H9 (cell line): ENCODE measurements around the gene RFT1. TPM values are rescaled to one million over a fixed set of nuclear protein-coding genes. Genes with fewer than 3 reads are reported as not detected.

Experiments used
- DNase-seq: peaks from one replicate; pipeline ENCODE4 v3.0.0-alpha.2; 2017
- H2AFZ ChIP-seq: one replicate; pipeline ENCODE4 v1.6.1; 2013; ENCODE audit warnings: mild to moderate bottlenecking, low read length, control low read depth, moderate library complexity
- H2AK5ac ChIP-seq: 2 replicates; pipeline ENCODE4 v1.6.1; 2013; ENCODE audit warnings: low read length, control low read depth, mixed read lengths; ENCODE audit not compliant: insufficient read length
- H2BK120ac ChIP-seq: one replicate; pipeline ENCODE4 v1.6.1; 2013; ENCODE audit warnings: low read depth, mild to moderate bottlenecking, low read length, control low read depth, inconsistent platforms; ENCODE audit not compliant: poor library complexity, severe bottlenecking
- H2BK12ac ChIP-seq: 2 replicates; pipeline ENCODE4 v1.6.1; 2013; ENCODE audit warnings: low read length, control low read depth, mixed read lengths, low read depth; ENCODE audit not compliant: insufficient read length
- H2BK15ac ChIP-seq: 2 replicates; pipeline ENCODE4 v1.6.1; 2013; ENCODE audit warnings: low read depth, low read length, control low read depth
- H2BK20ac ChIP-seq: one replicate; pipeline ENCODE4 v1.6.1; 2013; ENCODE audit warnings: low read depth, mild to moderate bottlenecking, low read length, control low read depth, inconsistent platforms; ENCODE audit not compliant: poor library complexity, severe bottlenecking
- H2BK5ac ChIP-seq: 2 replicates; pipeline ENCODE4 v1.6.1; 2013; ENCODE audit warnings: low read length, control low read depth, mixed read lengths; ENCODE audit not compliant: insufficient read length
- H3K14ac ChIP-seq: 2 replicates; pipeline ENCODE4 v1.6.1; 2013; ENCODE audit warnings: low read length, control low read depth; ENCODE audit not compliant: insufficient read depth
- H3K18ac ChIP-seq: 2 replicates; pipeline ENCODE4 v1.6.1; 2013; ENCODE audit warnings: low read depth, mild to moderate bottlenecking, mixed read lengths, low read length, control low read depth; ENCODE audit not compliant: insufficient read length
- H3K23ac ChIP-seq: 2 replicates; pipeline ENCODE4 v1.6.1; 2013; ENCODE audit warnings: low read length, control low read depth, mixed read lengths, low read depth; ENCODE audit not compliant: insufficient read length
- H3K23me2 ChIP-seq: 2 replicates; pipeline ENCODE4 v1.6.1; 2013; ENCODE audit warnings: low read depth, mild to moderate bottlenecking, mixed read lengths, low read length, control low read depth; ENCODE audit not compliant: insufficient read length, poor library complexity, severe bottlenecking
- H3K27ac ChIP-seq: 2 replicates; pipeline ENCODE4 v1.5.1; 2013; ENCODE audit warnings: low read length, control low read depth, mixed read lengths, low read depth; ENCODE audit not compliant: insufficient read length
- H3K27me3 ChIP-seq: 2 replicates; pipeline ENCODE4 v1.6.1; 2013; ENCODE audit warnings: low read length, control low read depth, inconsistent platforms; ENCODE audit not compliant: insufficient read depth
- H3K4ac ChIP-seq: 2 replicates; pipeline ENCODE4 v1.6.1; 2013; ENCODE audit warnings: low read depth, mild to moderate bottlenecking, control low read depth, inconsistent platforms, low read length, moderate library complexity
- H3K4me1 ChIP-seq: 2 replicates; pipeline ENCODE4 v1.6.1; 2013; ENCODE audit warnings: low read length, control low read depth, inconsistent platforms; ENCODE audit not compliant: insufficient read depth
- H3K4me2 ChIP-seq: 2 replicates; pipeline ENCODE4 v1.6.1; 2013; ENCODE audit warnings: low read length, control low read depth, mixed read lengths; ENCODE audit not compliant: insufficient read length, insufficient read depth
- H3K56ac ChIP-seq: 2 replicates; pipeline ENCODE4 v1.6.1; 2013; ENCODE audit warnings: low read depth, mild to moderate bottlenecking, mixed read lengths, low read length, control low read depth; ENCODE audit not compliant: insufficient read length
- H3K79me1 ChIP-seq: 2 replicates; pipeline ENCODE4 v1.6.1; 2013; ENCODE audit warnings: low read depth, mild to moderate bottlenecking, moderate library complexity, low read length, control low read depth, inconsistent platforms; ENCODE audit not compliant: insufficient read depth, poor library complexity, severe bottlenecking
- H3K79me2 ChIP-seq: 2 replicates; pipeline ENCODE4 v1.6.1; 2013; ENCODE audit warnings: low read length, control low read depth, inconsistent platforms; ENCODE audit not compliant: insufficient read depth
- H3K9ac ChIP-seq: 2 replicates; pipeline ENCODE4 v1.6.1; 2013; ENCODE audit warnings: low read length, control low read depth, mixed read lengths; ENCODE audit not compliant: insufficient read length; ENCODE audit errors: extremely low read depth
- H3K9me3 ChIP-seq: one replicate; pipeline ENCODE4 v1.6.1; 2013; ENCODE audit warnings: low read depth, low read length, inconsistent platforms; ENCODE audit not compliant: control insufficient read depth
- H3T11ph ChIP-seq: one replicate; pipeline ENCODE4 v1.6.1; 2013; ENCODE audit warnings: mild to moderate bottlenecking, low read length, control low read depth, inconsistent platforms
- H4K20me1 ChIP-seq: one replicate; pipeline ENCODE4 v1.6.1; 2013; ENCODE audit not compliant: control insufficient read depth, insufficient read length, insufficient read depth
- H4K5ac ChIP-seq: 2 replicates; pipeline ENCODE4 v1.6.1; 2013; ENCODE audit warnings: low read depth, mild to moderate bottlenecking, mixed read lengths, low read length, control low read depth; ENCODE audit not compliant: insufficient read length
- H4K8ac ChIP-seq: replicated peaks from 2 replicates; pipeline ENCODE4 v1.6.1; 2013; ENCODE audit warnings: low read length, control low read depth, mixed read lengths, low read depth; ENCODE audit not compliant: insufficient read length
- H4K91ac ChIP-seq: 2 replicates; pipeline ENCODE4 v1.6.1; 2013; ENCODE audit warnings: low read depth, mild to moderate bottlenecking, moderate library complexity, mixed read lengths, low read length, control low read depth; ENCODE audit not compliant: insufficient read length
- H3K27ac Mint-ChIP-seq, 3 experiments: 2 replicates in 2 of 3; 3 replicates in 1 of 3; pipeline ENCODE4 v1.8.0; 2020 to 2021; ENCODE audit warnings: mixed read lengths in 3 of 3, mild to moderate bottlenecking in 1 of 3, moderate library complexity in 1 of 3
- H3K27me3 Mint-ChIP-seq: 2 replicates; pipeline ENCODE4 v1.8.0; 2021; ENCODE audit warnings: low read depth, mild to moderate bottlenecking, moderate library complexity, mixed read lengths
- H3K36me3 Mint-ChIP-seq, 3 experiments: 2 replicates in 2 of 3; 3 replicates in 1 of 3; pipeline ENCODE4 v1.8.0; 2020 to 2021; ENCODE audit warnings: low read depth in 3 of 3, mixed read lengths in 3 of 3; ENCODE audit not compliant: insufficient read depth in 1 of 3
- H3K4me1 Mint-ChIP-seq, 2 experiments: 2 replicates each; pipeline ENCODE4 v1.8.0; 2020; ENCODE audit warnings: mixed read lengths in 2 of 2
- H3K4me3 Mint-ChIP-seq, 2 experiments: 2 replicates in 1 of 2; 3 replicates in 1 of 2; pipeline ENCODE4 v1.8.0; 2020 to 2021; ENCODE audit warnings: mild to moderate bottlenecking in 2 of 2, mixed read lengths in 2 of 2, moderate library complexity in 1 of 2
- H3K9me3 Mint-ChIP-seq, 2 experiments: 2 replicates in 1 of 2; 3 replicates in 1 of 2; pipeline ENCODE4 v1.8.0; 2020; ENCODE audit warnings: mild to moderate bottlenecking in 2 of 2, mixed read lengths in 2 of 2, moderate library complexity in 1 of 2
- WGBS: extraction: QIAGEN DNeasy Blood & Tissue Kit; methylation state at CpG from one replicate; pipeline ENCODE4 v1.1.7; 2013; ENCODE audit warnings: missing lambda C conversion rate, low lambda C conversion rate, mixed read lengths; ENCODE audit not compliant: insufficient read length; ENCODE audit errors: extremely low coverage; 5-methylcytosine and 5-hydroxymethylcytosine counted together
- total RNA-seq: library from RNA; stranded (reverse); gene quantifications from 2 replicates; pipeline ENCODE4 v1.2.1, GENCODE V29; 2021
- TF ChIP-seq, protein P1 (sequence below): fragments of 200-600 bp; sonication (generic); conservative IDR thresholded peaks from 3 replicates; pipeline ENCODE4 v1.8.0; 2021; ENCODE audit warnings: antibody characterized with exemption, mild to moderate bottlenecking

The RFT1 gene
- total RNA-seq, 1 experiment from 2014 or later, result 24.1 TPM

- H3K9ac ChIP-seq, result no peak overlapping the region
- peaks cover 2% of the 10 kb centered on the region for H4K20me1 ChIP-seq
- no peak overlapping the region for H3K23ac ChIP-seq
- TF ChIP-seq, protein P1, sequence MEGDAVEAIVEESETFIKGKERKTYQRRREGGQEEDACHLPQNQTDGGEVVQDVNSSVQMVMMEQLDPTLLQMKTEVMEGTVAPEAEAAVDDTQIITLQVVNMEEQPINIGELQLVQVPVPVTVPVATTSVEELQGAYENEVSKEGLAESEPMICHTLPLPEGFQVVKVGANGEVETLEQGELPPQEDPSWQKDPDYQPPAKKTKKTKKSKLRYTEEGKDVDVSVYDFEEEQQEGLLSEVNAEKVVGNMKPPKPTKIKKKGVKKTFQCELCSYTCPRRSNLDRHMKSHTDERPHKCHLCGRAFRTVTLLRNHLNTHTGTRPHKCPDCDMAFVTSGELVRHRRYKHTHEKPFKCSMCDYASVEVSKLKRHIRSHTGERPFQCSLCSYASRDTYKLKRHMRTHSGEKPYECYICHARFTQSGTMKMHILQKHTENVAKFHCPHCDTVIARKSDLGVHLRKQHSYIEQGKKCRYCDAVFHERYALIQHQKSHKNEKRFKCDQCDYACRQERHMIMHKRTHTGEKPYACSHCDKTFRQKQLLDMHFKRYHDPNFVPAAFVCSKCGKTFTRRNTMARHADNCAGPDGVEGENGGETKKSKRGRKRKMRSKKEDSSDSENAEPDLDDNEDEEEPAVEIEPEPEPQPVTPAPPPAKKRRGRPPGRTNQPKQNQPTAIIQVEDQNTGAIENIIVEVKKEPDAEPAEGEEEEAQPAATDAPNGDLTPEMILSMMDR, result no peak
- no peak overlapping the region for H2AFZ ChIP-seq
- Mint-ChIP-seq H3K27ac (no peak overlapping the region; a peak in 1 of 7 replicates), H3K27me3 (peaks cover 10% of the 10 kb centered on the region), H3K4me1 (peaks cover 35 to 38% of the 10 kb centered on the region in 2 experiments), H3K36me3 (no peaks in the 10 kb centered on the region; a peak in 1 of 7 replicates), H3K9me3 (no peaks in the 10 kb centered on the region), H3K4me3 (peak overlapping the region; percentile 91 to 96)
- no peak overlapping the region for H2BK20ac ChIP-seq
- no CpG with 5 or more reads among the region's 12 CpGs for WGBS
- no peak overlapping the region for H2BK12ac ChIP-seq
- H3K4me1 ChIP-seq, result peaks cover 10% of the 10 kb centered on the region; the same call in 1 of the 2 replicates
- no peak overlapping the region for H2BK15ac ChIP-seq
- no peaks in the 10 kb centered on the region; the same call in 1 of the 2 replicates for H3K27me3 ChIP-seq
- H3K79me2 ChIP-seq, result no peaks in the 10 kb centered on the region; the same call in 1 of the 2 replicates
- no peaks in the 10 kb centered on the region for H3K9me3 ChIP-seq
- no peak overlapping the region for H2AK5ac ChIP-seq
- H3K4ac ChIP-seq, result no peak overlapping the region
- peak overlapping the region; percentile 61 for H3K4me2 ChIP-seq
- no peak overlapping the region for H4K8ac ChIP-seq
- H3K56ac ChIP-seq, result no peak overlapping the region
- no peak overlapping the region for H4K91ac ChIP-seq
- no peak for DNase-seq
- no peak overlapping the region for H2BK120ac ChIP-seq
- H3T11ph ChIP-seq, result no peak overlapping the region
- no peak overlapping the region for H4K5ac ChIP-seq
- H3K18ac ChIP-seq, result no peak overlapping the region
- H3K79me1 ChIP-seq, result no peaks in the 10 kb centered on the region
- no peak overlapping the region for H3K14ac ChIP-seq
- no peak overlapping the region for H3K27ac ChIP-seq
- peaks cover 4% of the 10 kb centered on the region for H3K23me2 ChIP-seq
- no peak overlapping the region for H2BK5ac ChIP-seq
Observed at GRCh38 chr3:53162672-53163443, 32.6 kb upstream of the RFT1 start.
